ENCODE results near the gene ARPC1B.

DNA sequence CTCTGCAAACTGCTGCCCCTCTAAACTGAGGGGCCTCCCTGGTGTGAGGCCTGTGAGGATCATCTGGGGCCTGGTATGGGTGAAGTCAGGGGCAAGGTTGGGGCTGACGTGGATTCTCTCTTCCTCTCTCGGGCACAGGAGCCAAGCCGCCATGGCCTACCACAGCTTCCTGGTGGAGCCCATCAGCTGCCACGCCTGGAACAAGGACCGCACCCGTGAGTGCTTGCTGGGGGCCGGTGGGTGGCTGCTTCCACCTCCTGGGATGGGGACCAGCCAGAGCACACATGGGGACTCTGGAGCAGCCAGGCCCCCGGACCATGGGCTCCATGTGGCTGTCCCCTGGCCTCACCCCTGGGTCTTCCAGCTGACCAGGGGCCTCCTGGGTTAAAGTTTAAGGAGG is 11.0 kb downstream of the ARPC1B start:
- TF ChIP-seq EZH2 (IDR thresholded peaks at IDR 0.05) (no peak), POLR2AphosphoS5 (IDR thresholded peaks at IDR 0.05; ENCODE audit: borderline replicate concordance, low read depth, low read length) (no peak)
